KOPT-K1 (cell line): ENCODE results near the gene UPF2.
"Not testable (repeated sequence)": the region's sequence is repeated elsewhere in the genome, so short reads cannot be mapped to it uniquely, and the experiment has no call there.

Experiments used
- H3K27ac ChIP-seq: fragments of 200-600 bp; sonication (generic); 2 replicates; pipeline ENCODE4 v1.5.1; 2016; ENCODE audit warnings: antibody characterized with exemption, mild to moderate bottlenecking, low read depth, low read length; ENCODE audit not compliant: poor library complexity, severe bottlenecking
- H3K36me3 ChIP-seq: fragments of 200-600 bp; sonication (generic); 2 replicates; pipeline ENCODE4 v1.5.1; 2017; ENCODE audit warnings: antibody characterized with exemption, mild to moderate bottlenecking, low read length, moderate library complexity; ENCODE audit not compliant: insufficient read depth
- H3K9me3 ChIP-seq: fragments of 200-600 bp; sonication (generic); 2 replicates; pipeline ENCODE4 v1.5.1; 2017; ENCODE audit warnings: antibody characterized with exemption, low read length, mild to moderate bottlenecking; ENCODE audit not compliant: insufficient read depth, poor library complexity, severe bottlenecking

Gene UPF2

DNA sequence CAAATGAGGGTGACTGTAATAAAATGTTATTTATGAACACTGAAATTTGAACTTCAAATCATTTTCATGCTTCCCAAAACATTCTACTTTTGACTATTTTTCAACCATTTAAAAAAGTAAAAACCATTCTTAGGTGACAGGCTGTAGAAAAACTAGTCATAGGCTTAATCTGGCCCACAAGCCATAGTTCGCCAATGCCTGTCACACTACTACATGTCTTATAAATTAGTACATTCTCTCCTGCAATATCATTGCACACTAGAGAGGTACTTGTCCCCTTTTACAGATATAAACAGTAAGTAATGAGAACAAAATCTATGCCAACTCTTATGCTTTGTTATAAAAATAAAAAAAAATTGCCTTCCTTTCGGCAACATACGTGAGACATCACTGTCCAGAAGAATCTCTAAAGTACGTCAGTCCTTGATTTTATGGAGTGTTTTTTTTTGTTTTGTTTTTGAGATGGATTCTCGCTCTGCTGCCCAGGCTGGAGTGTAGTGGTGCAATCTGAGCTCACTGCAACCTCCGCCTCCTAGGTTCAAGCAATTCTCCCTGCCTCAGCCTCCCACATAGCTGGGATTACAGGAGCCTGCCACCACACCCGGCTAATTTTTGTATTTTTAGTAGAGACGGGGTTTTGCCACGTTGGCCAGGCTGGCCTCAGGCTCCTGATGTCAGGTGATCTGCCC lies 23.2 kb downstream of the UPF2 start:
- Histone ChIP-seq H3K36me3 (peaks cover 43% of the 10 kb centered on the region), H3K27ac (no peak overlapping the region), H3K9me3 (no peaks in the 10 kb centered on the region)

DNA sequence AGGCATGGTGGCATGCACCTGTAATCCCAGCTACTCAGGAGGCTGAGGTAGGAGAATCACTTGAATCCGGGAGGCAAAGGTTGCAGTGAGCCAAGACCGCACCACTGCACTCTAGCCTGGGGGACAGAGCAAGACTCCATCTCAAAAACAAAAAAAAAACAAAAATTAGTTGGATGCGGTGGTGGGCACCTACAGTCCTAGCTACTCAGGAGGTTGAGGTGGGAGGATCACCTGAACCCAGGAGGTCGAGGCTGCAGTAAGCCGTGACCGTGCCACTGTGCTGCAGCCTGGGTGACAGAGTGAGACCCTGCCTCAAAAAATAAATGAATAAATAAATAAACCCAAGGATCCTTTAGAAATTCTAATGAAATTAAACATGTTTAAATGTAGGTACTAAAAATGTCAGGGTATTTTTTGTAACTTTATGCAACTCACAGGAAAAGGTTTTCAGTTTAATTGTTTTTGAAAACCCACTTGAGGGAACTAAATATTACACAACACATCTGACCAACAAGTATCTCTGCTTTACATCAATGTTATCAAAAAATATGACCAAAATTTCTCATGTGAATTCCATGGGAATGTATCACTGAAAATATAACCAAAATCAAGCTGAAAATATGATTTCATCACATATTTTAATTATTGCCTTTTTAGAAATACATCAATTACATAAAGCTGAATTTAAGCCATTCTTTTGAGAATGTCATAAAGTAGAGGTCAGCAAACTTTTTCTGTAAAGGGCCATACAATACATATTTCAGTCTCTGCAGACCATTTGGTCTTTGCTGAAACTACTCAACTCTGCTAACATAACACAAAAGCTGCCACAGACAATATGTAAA lies 23.9 kb downstream of the UPF2 start:
- Histone ChIP-seq H3K9me3 (no peaks in the 10 kb centered on the region), H3K27ac (no peak overlapping the region), H3K36me3 (peaks cover 46% of the 10 kb centered on the region)

DNA sequence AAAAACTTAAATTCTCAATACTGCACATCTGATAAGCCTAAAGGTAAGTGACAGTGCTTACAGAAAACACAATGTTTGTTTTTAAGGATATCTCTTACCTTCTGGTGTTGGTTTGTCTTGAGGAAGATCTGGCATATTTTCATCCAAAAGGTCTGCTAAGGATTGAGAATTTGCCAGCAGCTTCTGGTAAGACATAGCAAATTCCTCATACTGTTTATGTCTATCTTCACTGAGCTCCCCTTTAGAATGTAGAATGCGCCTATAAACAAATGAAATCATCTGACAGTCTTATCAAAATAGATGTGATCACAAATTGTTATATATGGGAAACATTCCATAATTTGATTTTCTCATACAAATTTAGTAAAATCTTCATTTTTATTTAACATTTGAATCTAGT lies 28.7 kb downstream of the UPF2 start:
- H3K27ac ChIP-seq, result no peak overlapping the region
- peaks cover 56% of the 10 kb centered on the region for H3K36me3 ChIP-seq
- H3K9me3 ChIP-seq, result peaks cover 22% of the 10 kb centered on the region

DNA sequence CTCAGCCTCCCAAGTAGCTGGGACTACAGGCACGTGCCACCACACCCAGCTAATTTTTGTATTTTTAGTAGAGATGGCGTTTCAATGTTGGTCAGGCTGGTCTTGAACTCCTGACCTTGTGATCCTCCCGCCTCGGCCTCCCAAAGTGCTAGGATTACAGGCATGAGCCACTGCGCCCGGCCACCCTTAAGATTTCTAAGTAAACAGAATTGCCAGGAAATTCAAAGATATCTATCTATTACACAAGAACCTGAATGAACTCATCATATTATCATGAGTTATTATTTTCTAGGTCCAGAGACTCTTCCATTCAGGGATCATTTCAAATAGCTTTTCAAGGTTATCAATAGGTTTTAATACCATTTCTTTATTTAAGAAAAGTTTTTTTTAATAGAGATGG lies 29.2 kb downstream of the UPF2 start:
- peaks cover 22% of the 10 kb centered on the region for H3K9me3 ChIP-seq
- H3K36me3 ChIP-seq, result peaks cover 61% of the 10 kb centered on the region
- not testable (repeated sequence) for H3K27ac ChIP-seq

DNA sequence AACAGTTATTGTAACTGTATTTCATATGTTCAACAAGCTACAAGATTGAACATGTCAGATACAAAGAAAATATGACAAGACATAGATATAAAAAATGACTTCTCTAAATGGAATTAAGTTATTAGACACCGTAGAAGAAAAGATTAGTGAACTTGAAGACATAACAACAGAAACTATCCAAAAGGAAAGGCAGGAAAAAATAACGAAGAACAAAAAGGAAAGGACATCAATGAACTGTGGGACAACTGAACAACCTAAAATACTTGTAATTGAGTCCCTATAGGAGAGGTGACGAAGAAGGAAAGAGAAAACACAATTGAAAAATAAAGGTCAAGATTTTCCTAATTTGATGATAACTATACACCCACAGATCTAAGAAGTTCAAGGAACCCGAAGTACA lies 32.3 kb downstream of the UPF2 start:
- H3K27ac ChIP-seq, result no peak overlapping the region
- H3K9me3 ChIP-seq, result peaks cover 22% of the 10 kb centered on the region
- peaks cover 76% of the 10 kb centered on the region for H3K36me3 ChIP-seq

DNA sequence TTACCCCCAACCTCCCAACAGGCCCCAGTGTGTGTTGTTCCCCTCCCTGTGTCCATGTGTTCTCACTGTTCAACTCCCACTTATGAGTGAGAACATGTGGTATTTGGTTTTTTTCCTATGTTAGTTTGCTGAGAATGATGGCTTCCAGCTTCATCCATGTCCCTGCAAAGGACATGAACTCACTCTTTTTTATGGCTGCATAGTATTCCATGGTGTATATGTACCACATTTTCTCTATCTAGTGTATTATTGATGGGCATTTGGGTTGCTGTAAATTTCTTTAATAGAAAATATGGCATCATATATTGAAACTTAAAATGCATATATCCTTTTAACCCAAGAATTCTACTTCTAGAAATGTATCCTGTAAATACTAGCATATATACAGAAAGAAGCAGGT lies 33.8 kb downstream of the UPF2 start:
- not testable (repeated sequence) for H3K27ac ChIP-seq
- H3K9me3 ChIP-seq, result peaks cover 22% of the 10 kb centered on the region
- H3K36me3 ChIP-seq, result peaks cover 84% of the 10 kb centered on the region

DNA sequence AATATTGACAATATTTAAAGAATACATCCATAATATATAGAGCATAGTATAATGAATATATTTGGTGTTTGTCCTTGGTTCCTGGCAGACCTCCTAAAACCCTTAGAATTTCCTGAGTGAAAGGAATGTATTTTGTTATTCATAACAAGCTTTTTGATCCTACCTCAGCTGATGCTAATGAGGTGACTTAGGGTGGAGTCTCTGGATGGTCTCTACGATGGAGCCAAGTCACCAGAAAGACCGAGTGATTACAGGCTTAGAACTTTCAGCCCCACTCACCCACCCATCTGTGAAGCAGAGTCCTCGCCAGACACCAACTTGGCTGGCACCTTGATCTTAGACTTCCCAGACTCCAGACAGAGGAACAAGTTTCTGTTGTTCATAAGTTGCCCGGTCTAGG lies 35.9 kb downstream of the UPF2 start:
- peaks cover 21% of the 10 kb centered on the region for H3K9me3 ChIP-seq
- H3K36me3 ChIP-seq, result peaks cover 87% of the 10 kb centered on the region
- no peak overlapping the region for H3K27ac ChIP-seq

DNA sequence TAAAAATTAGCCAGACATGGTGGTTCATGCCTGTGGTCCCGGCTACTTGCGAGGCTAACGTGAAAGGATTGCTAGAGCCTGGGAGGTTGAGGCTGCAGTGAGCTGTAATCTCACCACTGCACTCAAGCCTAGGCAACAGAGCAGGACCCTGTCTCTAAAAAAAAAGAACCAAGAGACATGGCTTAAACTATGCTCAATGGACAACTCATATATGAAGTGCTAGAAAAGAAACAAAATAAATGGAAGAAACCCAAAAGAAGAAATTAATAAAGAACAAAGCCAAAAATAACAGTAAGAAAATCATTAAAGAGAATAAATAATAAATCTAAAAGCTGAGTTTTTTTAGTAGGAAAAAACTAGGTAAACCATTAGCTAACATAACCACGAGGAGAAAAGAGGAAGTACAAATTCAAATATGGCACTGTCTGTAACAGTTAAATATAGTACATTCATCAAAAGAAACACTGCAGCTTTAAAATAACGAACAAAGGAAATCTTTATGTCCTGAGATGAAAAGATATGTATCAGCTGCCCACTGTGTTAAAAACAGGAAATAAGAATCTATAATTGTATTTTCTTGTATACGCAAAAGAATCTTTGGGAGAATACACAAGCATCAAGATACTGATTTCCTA lies 48.7 kb downstream of the UPF2 start:
- Histone ChIP-seq H3K27ac (peak overlapping the region; percentile 25), H3K36me3 (peaks cover 89% of the 10 kb centered on the region), H3K9me3 (no peaks in the 10 kb centered on the region)

DNA sequence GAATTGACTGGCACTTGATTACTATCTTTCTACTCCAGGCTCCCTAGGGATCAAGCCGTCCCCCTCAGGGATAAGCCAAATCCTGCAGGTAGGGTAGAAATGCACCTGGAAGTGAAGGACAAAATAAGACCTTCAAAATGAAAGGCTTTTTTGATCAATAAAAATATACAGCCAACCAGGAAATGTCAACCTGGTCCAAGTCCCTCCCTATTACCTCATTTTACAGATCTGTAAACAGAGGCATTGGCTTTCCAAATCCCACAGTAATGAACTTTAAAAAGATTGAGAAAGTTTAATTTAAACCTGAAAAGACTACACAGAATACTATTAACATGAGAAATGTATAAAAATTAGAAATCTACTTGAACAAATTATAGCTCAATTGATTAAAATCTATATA lies 53.7 kb downstream of the UPF2 start:
- peaks cover 82% of the 10 kb centered on the region for H3K36me3 ChIP-seq
- H3K27ac ChIP-seq, result no peak overlapping the region
- no peaks in the 10 kb centered on the region for H3K9me3 ChIP-seq

DNA sequence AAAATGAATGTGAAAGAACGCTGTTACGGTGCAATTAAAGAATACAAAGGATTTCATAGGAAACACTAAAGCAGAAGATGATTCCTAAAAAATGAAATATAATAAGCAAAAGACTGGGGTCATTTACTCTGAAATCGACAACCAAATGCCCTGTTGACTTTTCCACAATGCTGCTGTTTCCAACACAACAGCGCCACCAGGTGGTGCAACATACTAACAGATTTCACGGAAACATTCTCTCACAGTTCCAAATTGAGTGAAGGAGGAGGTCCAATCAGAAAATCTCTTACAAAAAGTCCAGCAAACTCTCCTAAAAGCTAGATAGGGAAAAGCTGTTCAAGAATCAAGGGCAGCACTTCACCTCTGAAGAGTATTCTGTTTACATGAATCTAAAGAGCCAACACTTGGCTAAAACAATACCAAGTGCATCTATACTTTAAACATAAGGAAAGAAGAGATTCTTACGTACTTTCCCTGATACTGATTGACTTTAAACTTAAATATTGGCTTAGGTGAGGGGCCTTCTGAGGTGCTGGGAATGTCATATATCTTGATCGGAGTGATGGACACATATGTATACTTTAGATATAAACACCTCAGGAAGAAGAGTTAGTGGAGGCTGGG lies 55.9 kb downstream of the UPF2 start:
- Histone ChIP-seq H3K9me3 (no peaks in the 10 kb centered on the region), H3K36me3 (peaks cover 80% of the 10 kb centered on the region), H3K27ac (no peak overlapping the region)

DNA sequence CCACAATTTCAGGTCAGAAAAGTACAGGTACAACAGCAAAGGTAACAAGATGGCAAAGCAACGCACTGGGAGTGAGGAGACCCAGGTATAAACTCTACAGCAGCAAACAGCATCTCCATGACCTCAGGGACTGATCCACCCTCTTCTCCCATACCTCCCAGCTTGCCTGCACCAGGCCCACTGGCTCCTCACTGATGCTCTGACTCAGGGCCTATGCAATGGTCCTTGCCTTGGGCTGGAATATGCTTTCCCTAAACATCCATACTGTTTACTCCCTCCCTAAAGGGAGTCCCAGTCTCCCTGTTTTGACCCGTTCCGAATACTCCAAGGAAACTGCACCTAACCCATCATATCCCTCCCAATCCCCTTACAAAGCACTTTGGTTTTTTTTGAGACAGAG lies 60.4 kb downstream of the UPF2 start:
- H3K27ac ChIP-seq, result no peak overlapping the region
- no peaks in the 10 kb centered on the region for H3K9me3 ChIP-seq
- H3K36me3 ChIP-seq, result peaks cover 84% of the 10 kb centered on the region

DNA sequence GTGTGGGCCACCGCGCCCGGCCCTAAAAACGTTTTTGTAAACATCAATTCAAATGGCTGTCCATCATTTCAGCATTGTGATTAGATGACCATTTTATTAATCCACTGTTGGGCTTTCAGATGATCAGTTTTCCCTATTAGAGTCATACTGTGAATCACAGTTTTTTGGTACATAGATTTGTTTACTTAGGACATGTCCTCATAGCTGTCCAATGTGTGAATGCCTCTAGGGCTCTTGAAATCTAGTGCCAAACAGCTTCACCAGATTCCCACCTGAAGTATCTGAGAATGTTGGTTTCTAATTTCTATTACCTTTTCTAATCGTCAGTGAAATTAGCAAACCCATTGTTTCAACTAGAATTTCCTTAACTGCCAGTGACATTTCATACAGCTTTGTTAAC lies 66.8 kb downstream of the UPF2 start:
- Histone ChIP-seq H3K9me3 (no peaks in the 10 kb centered on the region), H3K36me3 (peaks cover 59% of the 10 kb centered on the region), H3K27ac (no peak overlapping the region)

DNA sequence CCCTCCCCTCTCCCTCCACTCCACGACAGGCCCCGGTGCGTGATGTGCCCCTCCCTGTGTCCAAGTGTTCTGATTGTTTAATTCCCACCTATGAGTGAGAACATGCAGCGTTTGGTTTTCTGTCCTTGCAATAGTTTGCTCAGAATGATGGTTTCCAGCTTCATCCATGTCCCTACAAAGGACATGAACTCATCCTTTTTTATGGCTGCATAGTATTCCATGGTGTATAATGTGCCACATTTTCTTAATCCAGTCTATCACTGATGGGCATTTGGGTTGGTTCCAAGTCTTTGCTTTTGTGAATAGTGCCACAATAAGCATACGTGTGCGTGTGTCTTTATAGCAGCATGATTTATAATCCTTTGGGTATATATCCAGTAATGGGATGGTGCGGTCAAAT lies 70.1 kb downstream of the UPF2 start:
- H3K9me3 ChIP-seq, H3K27ac ChIP-seq: not testable (repeated sequence)
- H3K36me3 ChIP-seq, result peaks cover 54% of the 10 kb centered on the region

DNA sequence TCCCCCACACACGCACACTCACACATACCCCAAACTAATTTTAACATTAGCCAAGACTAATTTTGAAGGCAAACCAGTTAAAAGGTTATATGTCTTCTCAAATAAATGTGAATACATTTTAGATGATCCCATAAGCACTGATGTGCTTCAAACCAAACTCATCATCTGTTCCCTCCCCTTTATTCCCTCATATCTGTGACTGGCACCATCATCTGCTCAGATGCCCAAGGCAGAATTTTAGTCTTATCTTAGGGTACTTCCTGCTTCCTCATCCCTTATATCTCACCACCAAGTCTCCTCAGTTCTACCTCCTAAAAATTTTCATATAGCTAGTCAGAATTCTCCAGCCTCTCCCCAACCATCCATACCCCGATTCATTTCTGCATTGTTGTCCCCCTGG lies 80.4 kb downstream of the UPF2 start:
- H3K9me3 ChIP-seq, result peaks cover 9% of the 10 kb centered on the region
- H3K27ac ChIP-seq, result no peak overlapping the region
- peaks cover 93% of the 10 kb centered on the region for H3K36me3 ChIP-seq

DNA sequence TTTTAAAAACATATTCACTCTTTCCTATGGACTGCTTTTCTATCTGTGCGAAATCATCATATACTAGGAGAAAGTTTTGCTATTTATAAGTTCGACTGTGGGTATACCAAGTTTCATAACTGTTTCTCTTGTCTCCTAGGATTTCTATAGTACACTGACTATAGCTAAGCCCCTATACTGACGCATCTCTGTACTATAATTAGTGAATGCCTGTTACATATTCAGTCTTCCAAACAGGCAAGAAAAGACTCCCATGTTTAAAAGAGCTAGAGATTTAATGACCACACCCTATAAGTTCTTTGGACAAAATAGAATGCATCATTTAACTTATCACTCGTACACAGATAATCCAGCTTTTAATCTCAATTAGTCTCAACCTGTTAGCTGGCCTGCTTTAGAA lies 80.8 kb downstream of the UPF2 start:
- Histone ChIP-seq H3K27ac (no peak overlapping the region), H3K36me3 (peaks cover 93% of the 10 kb centered on the region)

More for the DNA sequence above, 80.8 kb downstream of the UPF2 start:
- H3K9me3 ChIP-seq, result peaks cover 8% of the 10 kb centered on the region
